Ectodermal cell (in vitro differentiated cells): Measurements from ENCODE around the gene RANBP10.

ENCODE experiments used
- H3K27ac ChIP-seq: 2 replicates; pipeline ENCODE4 v1.7.0; 2013; ENCODE audit warnings: mild to moderate bottlenecking, low read depth, low read length; ENCODE audit not compliant: insufficient read depth, poor library complexity, severe bottlenecking
- H3K27me3 ChIP-seq: 2 replicates; pipeline ENCODE4 v1.7.0; 2013; ENCODE audit warnings: mild to moderate bottlenecking, low read length; ENCODE audit not compliant: insufficient read depth, control insufficient read depth, poor library complexity, severe bottlenecking
- H3K36me3 ChIP-seq: one replicate; pipeline ENCODE4 v1.7.0; 2013; ENCODE audit warnings: low read length; ENCODE audit not compliant: control insufficient read depth, insufficient read depth
- H3K4me1 ChIP-seq: one replicate; pipeline ENCODE4 v1.7.0; 2013; ENCODE audit warnings: low read length; ENCODE audit not compliant: control insufficient read depth, insufficient read depth
- H3K4me3 ChIP-seq: 2 replicates; pipeline ENCODE4 v1.7.0; 2013; ENCODE audit warnings: low read depth, low read length, control low read depth; ENCODE audit not compliant: insufficient read depth
- H3K9me3 ChIP-seq: 2 replicates; pipeline ENCODE4 v1.7.0; 2013; ENCODE audit warnings: mild to moderate bottlenecking, low read length, moderate library complexity; ENCODE audit not compliant: control insufficient read depth
- WGBS, 2 experiments: methylation state at CpG; one replicate each; pipeline ENCODE4 v1.1.7; 2013; ENCODE audit warnings: missing lambda C conversion rate in 2 of 2; 5-methylcytosine and 5-hydroxymethylcytosine counted together

The RANBP10 gene

DNA sequence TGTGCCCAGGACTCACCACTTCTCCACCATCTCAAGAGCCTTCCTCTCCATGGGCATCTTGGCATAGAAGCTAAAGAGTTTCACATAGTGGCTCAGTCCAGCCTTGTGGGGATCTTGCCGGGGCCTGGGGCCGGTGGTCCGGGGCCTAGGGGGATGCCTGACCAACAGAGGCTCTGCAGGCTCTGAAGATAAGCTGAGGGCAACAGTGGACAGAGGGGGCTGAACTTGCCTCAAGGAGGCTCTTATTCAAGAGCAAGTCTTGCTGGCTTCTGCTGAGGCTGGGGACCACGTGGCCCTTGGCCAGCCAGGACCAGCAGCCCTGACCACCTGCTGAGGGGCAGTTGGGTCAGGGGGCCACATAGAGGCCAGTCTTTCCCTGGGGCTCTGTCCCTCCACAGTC lies 22.3 kb upstream of the RANBP10 start:
- Histone ChIP-seq H3K36me3 (peaks cover 12% of the 10 kb centered on the region), H3K27ac (no peak overlapping the region)
- 95 to 96% methylated on average over 4 of the region's 4 CpGs for WGBS, 2 experiments

GRCh38 chr16:67825906-67826305 lies 19.5 kb upstream of the RANBP10 start:
- Histone ChIP-seq H3K4me1 (no peaks in the 10 kb centered on the region), H3K27ac (no peak overlapping the region), H3K9me3 (no peaks in the 10 kb centered on the region), H3K36me3 (peaks cover 12% of the 10 kb centered on the region), H3K27me3 (no peaks in the 10 kb centered on the region), H3K4me3 (no peak overlapping the region)
- 95 to 96% methylated on average over 14 of the region's 14 CpGs for WGBS, 2 experiments

More for the DNA sequence above, 22.3 kb upstream of the RANBP10 start:
- Histone ChIP-seq H3K4me1 (peaks cover 10% of the 10 kb centered on the region), H3K9me3 (no peaks in the 10 kb centered on the region), H3K27me3 (no peaks in the 10 kb centered on the region), H3K4me3 (no peak overlapping the region)

DNA sequence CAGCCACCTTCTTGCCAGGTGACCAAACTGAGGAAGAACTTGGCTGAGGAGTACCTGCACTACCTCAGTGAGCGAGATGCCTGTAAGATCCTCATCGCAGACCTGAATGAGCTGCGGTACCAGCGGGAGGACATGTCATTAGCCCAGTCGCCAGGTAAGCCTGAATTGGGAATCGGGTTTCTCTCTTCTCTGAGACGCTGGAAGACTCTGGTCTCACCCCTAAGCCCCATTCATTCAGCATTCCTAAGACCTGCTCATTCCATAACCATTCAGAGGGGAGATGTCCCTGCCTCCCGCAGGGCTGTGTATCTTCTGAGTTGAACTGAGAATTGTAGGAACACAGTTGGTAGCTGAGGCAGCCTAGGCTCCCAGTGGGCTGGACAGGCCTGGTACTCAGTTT lies 18.8 kb upstream of the RANBP10 start:
- Histone ChIP-seq H3K4me1 (no peaks in the 10 kb centered on the region), H3K27me3 (no peaks in the 10 kb centered on the region), H3K36me3 (peaks cover 11% of the 10 kb centered on the region), H3K27ac (no peak overlapping the region), H3K9me3 (no peaks in the 10 kb centered on the region), H3K4me3 (no peak overlapping the region)
- WGBS, 2 experiments, result 82% methylated on average over 8 of the region's 8 CpGs

GRCh38 chr16:67822511-67822910 lies 16.2 kb upstream of the RANBP10 start:
- Histone ChIP-seq H3K4me3 (no peak overlapping the region), H3K9me3 (no peaks in the 10 kb centered on the region), H3K27me3 (no peaks in the 10 kb centered on the region), H3K4me1 (no peaks in the 10 kb centered on the region), H3K27ac (no peak overlapping the region), H3K36me3 (peaks cover 5% of the 10 kb centered on the region)
- WGBS, 2 experiments, result 93 to 94% methylated on average over 2 of the region's 2 CpGs

DNA sequence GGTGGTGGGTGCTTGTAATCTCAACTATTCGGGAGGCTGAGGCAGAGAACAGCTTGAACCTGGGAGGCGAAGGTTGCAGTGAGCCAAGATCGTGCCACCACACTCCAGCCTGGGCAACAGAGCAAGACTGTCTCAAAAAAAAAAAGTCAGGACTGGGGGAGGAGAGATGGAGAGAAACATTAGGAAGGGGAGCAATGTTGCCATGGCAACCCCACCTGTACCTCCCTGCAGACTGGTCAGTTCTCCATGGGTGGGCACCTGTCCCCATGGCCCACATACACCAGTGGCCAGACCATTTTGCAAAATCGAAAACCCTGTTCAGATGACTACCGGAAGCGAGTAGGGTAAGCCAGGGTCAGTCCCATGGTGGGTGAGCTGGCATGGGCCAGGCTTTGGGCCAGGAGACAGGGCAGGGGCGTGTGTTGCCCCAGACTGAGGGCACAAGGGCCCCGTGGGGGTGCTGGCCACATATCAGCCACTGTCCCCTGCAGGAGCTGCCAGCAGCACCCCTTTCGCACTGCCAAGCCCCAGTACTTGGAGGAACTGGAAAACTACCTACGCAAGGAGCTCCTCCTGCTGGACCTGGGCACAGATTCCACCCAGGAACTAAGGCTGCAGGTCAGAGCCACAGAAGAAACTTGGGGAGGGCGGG lies 14.4 kb upstream of the RANBP10 start:
- Histone ChIP-seq H3K9me3 (no peaks in the 10 kb centered on the region), H3K4me3 (no peak overlapping the region), H3K36me3 (no peaks in the 10 kb centered on the region), H3K27ac (no peak overlapping the region), H3K4me1 (no peaks in the 10 kb centered on the region), H3K27me3 (no peaks in the 10 kb centered on the region)
- WGBS, 2 experiments, result 91 to 92% methylated on average over 11 of the region's 11 CpGs

DNA sequence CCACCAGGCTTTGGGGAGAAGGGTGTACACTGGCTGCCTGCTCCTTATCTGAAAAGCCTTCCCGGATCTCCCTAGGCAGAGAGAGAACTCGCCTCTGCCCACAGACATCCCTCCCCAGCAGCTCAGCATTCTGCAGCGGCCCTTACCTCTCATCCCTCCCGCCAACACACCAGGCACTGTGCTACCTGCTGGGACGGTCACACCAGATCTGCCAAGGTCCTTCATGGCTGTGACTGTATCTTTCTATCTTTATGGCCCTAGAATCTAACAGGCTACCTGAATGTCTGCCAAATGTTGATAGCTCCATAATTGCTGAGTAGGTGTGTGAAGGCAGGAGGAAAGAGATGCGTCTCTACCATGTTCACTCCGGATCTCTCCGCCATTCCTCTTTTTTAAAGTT lies 8.2 kb upstream of the RANBP10 start:
- 88 to 90% methylated on average over 8 of the region's 8 CpGs for WGBS, 2 experiments
- H3K4me1 ChIP-seq, result no peaks in the 10 kb centered on the region
- H3K9me3 ChIP-seq, result no peaks in the 10 kb centered on the region
- H3K27ac ChIP-seq, result no peak overlapping the region
- H3K4me3 ChIP-seq, result no peak overlapping the region
- no peaks in the 10 kb centered on the region for H3K36me3 ChIP-seq
- H3K27me3 ChIP-seq, result no peaks in the 10 kb centered on the region

DNA sequence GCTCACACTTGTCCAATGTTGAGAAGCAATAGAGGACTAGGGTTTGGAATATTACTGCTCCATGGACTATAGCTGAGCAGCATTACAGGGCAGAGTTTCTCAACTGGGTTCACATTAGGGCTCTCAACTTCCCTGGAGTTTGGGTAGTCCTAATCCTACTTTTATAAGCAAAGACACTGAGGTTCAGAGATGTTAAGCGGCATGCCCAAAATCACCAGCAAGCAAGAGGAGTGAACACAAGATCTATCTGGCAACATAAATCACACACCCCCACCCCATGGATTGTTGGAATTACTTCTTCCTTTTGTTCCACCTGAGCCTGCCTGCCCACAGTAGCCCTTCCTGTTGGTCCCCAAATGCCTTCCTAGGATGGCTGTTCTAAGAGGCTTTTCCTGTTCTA lies 5.5 kb upstream of the RANBP10 start:
- Histone ChIP-seq H3K27me3 (no peaks in the 10 kb centered on the region), H3K27ac (no peak overlapping the region), H3K9me3 (no peaks in the 10 kb centered on the region), H3K36me3 (no peaks in the 10 kb centered on the region), H3K4me1 (no peaks in the 10 kb centered on the region), H3K4me3 (no peak overlapping the region)
- WGBS, 2 experiments, result 97 to 98% methylated on average over 1 of the region's 1 CpG

DNA sequence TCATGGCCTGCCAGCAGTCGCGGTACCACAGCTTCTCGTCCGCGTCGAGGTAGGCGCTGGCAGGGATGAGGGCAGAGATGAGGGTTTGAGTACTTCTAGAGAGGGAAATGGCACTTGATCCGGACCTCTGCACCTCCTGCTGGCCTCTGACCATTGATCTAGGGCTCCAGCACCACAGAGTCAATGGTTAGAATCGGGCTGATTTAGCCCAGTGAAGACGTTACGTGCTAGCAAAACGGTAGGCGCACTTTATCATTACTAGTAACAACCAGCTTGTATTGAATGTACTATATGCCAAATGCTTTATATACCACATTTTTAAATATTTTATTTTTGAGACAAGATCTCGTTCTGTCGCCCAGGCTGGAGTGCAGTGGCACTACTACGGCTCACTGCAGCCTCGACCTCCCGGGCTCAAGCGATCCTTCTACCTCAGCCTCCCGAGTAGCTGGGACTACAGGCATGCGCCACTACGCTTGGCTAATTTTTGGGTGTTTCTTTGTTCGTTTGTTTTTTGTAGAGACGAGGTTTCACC lies 855 bp upstream of the RANBP10 start:
- H3K4me3 ChIP-seq, result peak overlapping the region; percentile 100
- peak overlapping the region; percentile 86 for H3K27ac ChIP-seq
- 35 to 38% methylated on average over 24 of the region's 24 CpGs for WGBS, 2 experiments
- H3K36me3 ChIP-seq, result no peaks in the 10 kb centered on the region
- no peaks in the 10 kb centered on the region for H3K27me3 ChIP-seq
- H3K4me1 ChIP-seq, result peaks cover 8% of the 10 kb centered on the region
- no peaks in the 10 kb centered on the region for H3K9me3 ChIP-seq

DNA sequence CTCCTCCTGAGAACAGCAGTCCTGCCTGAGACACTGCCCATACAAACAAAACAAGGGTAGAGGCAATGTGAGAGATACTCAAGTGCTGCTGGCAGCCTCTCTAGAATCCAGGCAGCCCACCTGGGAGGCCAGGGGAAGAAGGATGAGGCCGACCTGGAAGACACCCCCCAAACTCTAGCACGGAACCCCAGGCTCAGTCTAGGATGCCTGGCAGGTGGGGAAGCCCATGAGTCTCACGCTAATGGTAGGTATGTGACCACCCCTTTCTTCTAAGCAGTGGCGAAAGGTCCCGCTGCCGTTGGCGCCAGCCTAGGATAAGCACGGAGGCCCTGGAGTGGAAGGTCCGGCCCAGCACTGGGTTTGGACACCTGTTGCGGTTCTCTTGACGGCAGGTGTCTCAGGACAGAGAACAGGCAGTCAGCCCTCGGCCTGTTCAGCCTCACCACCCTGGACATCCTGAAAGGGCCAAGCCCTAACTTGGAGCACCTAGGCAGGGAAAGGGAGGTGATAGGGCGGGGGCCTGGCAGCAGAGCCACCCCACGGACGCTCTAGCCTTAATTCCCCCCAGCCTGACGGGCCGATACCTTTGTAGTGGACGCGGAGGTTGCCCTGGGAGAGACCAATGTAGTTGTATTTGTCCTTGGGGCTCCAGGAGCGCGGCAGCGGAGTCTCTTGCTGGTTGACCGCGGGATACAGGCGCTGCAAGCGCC lies 487 bp downstream of the RANBP10 start:
- WGBS, 2 experiments, result 2% methylated on average over 26 of the region's 26 CpGs
- H3K36me3 ChIP-seq, result peaks cover 4% of the 10 kb centered on the region
- H3K27ac ChIP-seq, result peak overlapping the region; percentile 72
- no peaks in the 10 kb centered on the region for H3K27me3 ChIP-seq
- H3K4me1 ChIP-seq, result peaks cover 8% of the 10 kb centered on the region
- H3K9me3 ChIP-seq, result no peaks in the 10 kb centered on the region
- peak overlapping the region; percentile 100 for H3K4me3 ChIP-seq

DNA sequence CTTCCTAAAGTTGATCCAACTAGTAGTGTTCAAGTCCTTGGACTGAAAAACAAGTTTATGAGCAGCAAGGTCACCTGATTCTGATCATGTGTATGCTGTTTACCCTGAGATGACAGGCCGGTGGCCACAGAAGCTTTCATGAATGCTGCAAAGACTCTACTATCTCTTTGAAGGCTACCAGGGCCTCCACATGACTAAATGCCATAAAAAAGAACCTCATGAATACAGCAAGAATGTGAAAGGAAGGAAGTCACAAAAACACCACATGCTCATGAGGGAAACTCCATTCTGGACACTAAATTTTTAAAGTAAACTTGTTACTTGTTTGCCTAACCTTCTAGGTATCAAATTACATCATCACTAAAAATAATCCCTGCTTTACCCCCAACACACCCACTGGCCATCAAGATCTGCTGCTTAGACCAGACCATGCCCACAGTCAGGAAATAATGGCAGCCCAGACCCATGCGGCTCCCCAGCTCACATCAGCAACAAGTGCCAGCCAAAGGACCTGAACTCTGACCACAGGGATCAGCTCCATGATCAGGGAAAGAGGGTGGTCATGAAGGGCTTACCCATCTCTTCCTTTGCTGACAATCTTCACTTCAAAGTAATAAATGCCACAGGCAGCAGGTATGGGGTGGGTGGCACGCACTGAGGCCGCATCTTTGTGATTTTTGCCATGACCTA lies 1.4 kb downstream of the RANBP10 start:
- no peak overlapping the region for H3K27ac ChIP-seq
- peaks cover 4% of the 10 kb centered on the region for H3K36me3 ChIP-seq
- peak overlapping the region; percentile 100 for H3K4me3 ChIP-seq
- peaks cover 8% of the 10 kb centered on the region for H3K4me1 ChIP-seq
- 93 to 96% methylated on average over 4 of the region's 4 CpGs for WGBS, 2 experiments
- H3K27me3 ChIP-seq, result no peaks in the 10 kb centered on the region
- no peaks in the 10 kb centered on the region for H3K9me3 ChIP-seq
